Thyroid gland (tissue), 4 donors: Measurements from ENCODE around the gene GP1BA. TPM values are rescaled to one million over a fixed set of nuclear protein-coding genes. Genes with fewer than 3 reads are reported as not detected.
A peak's percentile ranks its signal among the peaks of the same experiment; 100 is the strongest.

Experiments
- DNase-seq, 2 donors: peaks; one replicate each; pipeline ENCODE4 v3.0.0-alpha.2; 2019
- H3K27ac ChIP-seq, 3 donors: fragments of 200-600 bp; sonication (generic); 1 replicate in 2 of 3; 2 replicates in 1 of 3; pipeline ENCODE4 v1.5.1; 2016 to 2019; ENCODE audit warnings: mild to moderate bottlenecking in 1 of 3, moderate library complexity in 1 of 3
- H3K27me3 ChIP-seq: fragments of 200-600 bp; sonication (generic); one replicate; pipeline ENCODE4 v1.5.1; 2019
- H3K36me3 ChIP-seq, 2 donors: fragments of 200-600 bp; sonication (generic); one replicate each; pipeline ENCODE4 v1.5.1; 2016 to 2019
- H3K4me1 ChIP-seq, 2 donors: fragments of 200-600 bp; sonication (generic); one replicate each; pipeline ENCODE4 v1.5.1; 2017 to 2019
- H3K4me3 ChIP-seq, 3 donors: fragments of 200-600 bp; sonication (generic); replicated peaks in 1 of 3; 1 replicate in 2 of 3; 2 replicates in 1 of 3; pipeline ENCODE4 v1.5.1; 2016; ENCODE audit warnings: mild to moderate bottlenecking in 1 of 3
- H3K9me3 ChIP-seq: fragments of 200-600 bp; sonication (generic); one replicate; pipeline ENCODE4 v1.5.1; 2017
- POLR2A ChIP-seq, 2 donors: fragments of 450-650 bp; IDR thresholded peaks; one replicate each; pipeline ENCODE4 v1.6.1; 2017; ENCODE audit warnings: antibody characterized with exemption in 2 of 2, mild to moderate bottlenecking in 2 of 2, moderate library complexity in 1 of 2
- WGBS, 2 donors: methylation state at CpG; one replicate each; pipeline ENCODE4 v1.1.5; 2017; 5-methylcytosine and 5-hydroxymethylcytosine counted together
- intact Hi-C: fragments of 100-400 bp; cut with DNase I; formaldehyde crosslinking; loops from one replicate; pipeline ENCODE4 v1.15.1; 2023
- total RNA-seq, 4 donors: library from RNA; depleted of rRNA; stranded (reverse); fragments of >200 nt; gene quantifications; one replicate each; pipeline ENCODE4 v1.2.3, GENCODE V29; 2016
- TF ChIP-seq, protein P1 (sequence below), 6 experiments: fragments of 200-600 bp in 3 of 6; fragments of 450-650 bp in 3 of 6; sonication (generic) in 3 of 6; IDR thresholded peaks; one replicate each; pipeline ENCODE4 v1.5.1; 2016 to 2019; ENCODE audit warnings: antibody characterized with exemption in 6 of 6, mild to moderate bottlenecking in 2 of 6, inconsistent platforms in 1 of 6, moderate library complexity in 1 of 6

Gene GP1BA
- total RNA-seq, 4 donors from 2014 or later = not detected

- Histone ChIP-seq H3K27ac (peak overlapping the region in 1 of 3 donors; percentile 45), H3K4me1 (peaks cover 14 to 32% of the 10 kb centered on the region in 2 donors), H3K36me3 (peaks cover 7% of the 10 kb centered on the region in 2 donors), H3K9me3 (no peaks in the 10 kb centered on the region), H3K4me3 (no peak overlapping the region), H3K27me3 (no peaks in the 10 kb centered on the region)
- TF ChIP-seq, protein P1, sequence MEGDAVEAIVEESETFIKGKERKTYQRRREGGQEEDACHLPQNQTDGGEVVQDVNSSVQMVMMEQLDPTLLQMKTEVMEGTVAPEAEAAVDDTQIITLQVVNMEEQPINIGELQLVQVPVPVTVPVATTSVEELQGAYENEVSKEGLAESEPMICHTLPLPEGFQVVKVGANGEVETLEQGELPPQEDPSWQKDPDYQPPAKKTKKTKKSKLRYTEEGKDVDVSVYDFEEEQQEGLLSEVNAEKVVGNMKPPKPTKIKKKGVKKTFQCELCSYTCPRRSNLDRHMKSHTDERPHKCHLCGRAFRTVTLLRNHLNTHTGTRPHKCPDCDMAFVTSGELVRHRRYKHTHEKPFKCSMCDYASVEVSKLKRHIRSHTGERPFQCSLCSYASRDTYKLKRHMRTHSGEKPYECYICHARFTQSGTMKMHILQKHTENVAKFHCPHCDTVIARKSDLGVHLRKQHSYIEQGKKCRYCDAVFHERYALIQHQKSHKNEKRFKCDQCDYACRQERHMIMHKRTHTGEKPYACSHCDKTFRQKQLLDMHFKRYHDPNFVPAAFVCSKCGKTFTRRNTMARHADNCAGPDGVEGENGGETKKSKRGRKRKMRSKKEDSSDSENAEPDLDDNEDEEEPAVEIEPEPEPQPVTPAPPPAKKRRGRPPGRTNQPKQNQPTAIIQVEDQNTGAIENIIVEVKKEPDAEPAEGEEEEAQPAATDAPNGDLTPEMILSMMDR (IDR thresholded peaks at IDR 0.05) = no peak
- TF ChIP-seq POLR2A (IDR thresholded peaks at IDR 0.05) = no peak
- intact Hi-C loops = no loop called here
- DNase-seq = no peak
- WGBS, 2 donors = 67 to 69% methylated on average over 6 to 8 of the region's 8 CpGs
Observed at GRCh38 chr17:4944554-4945175, 12.6 kb downstream of the GP1BA start.

DNA sequence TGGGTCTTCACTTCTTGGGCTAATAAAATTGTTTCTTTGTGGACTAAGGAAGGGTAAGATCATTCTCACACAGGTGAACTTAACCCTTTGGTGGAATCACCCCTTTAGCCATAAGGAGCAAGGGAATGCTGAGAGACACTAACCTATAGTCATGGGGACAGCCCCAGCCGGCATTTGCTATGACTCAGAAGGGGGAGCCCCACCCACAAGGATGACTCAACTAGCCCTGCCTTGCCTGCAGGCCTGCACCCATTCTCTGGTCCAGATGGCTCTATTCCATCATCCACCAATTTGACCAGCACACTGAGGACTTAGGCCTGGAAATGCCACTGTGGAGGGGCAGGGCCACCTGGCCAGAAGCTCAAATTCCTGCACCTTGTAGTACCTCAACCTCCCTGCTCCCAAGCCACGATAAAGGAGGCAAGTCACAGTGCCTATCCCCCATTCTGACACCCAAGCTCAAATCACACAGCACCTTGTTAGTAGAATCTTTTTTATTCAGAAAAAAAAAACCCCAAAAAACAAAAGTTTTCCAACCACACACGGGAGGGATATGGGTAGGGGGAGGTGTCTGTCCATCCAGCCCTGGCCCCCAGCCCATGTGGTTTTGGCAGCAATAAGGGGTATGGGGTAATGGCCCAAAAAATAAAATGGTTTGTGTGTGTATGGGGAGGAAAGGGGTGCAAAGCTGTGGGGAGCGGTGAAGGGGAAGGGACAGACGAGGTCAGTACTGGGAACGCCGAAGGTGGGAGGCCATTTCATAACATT, 13.3 kb downstream of the GP1BA start:
- no peaks in the 10 kb centered on the region for H3K27me3 ChIP-seq
- H3K4me3 ChIP-seq = no peak overlapping the region
- intact Hi-C loops = no loop called here
- 62 to 65% methylated on average over 7 of the region's 7 CpGs for WGBS, 2 donors
- H3K9me3 ChIP-seq = no peaks in the 10 kb centered on the region
- peak; percentile 31 to 37 for DNase-seq
- peak overlapping the region in 1 of 3 donors; percentile 45 for H3K27ac ChIP-seq
- TF ChIP-seq POLR2A (IDR thresholded peaks at IDR 0.05) = no peak
- TF ChIP-seq, protein P1 (IDR thresholded peaks at IDR 0.05) = no peak
- peaks cover 7% of the 10 kb centered on the region in 2 donors for H3K36me3 ChIP-seq
- peaks cover 18 to 36% of the 10 kb centered on the region in 2 donors for H3K4me1 ChIP-seq

GRCh38 chr17:4945944-4946280, 13.8 kb downstream of the GP1BA start:
- Histone ChIP-seq H3K9me3 (no peaks in the 10 kb centered on the region), H3K27ac (no peak overlapping the region), H3K4me3 (no peak overlapping the region), H3K4me1 (peaks cover 17 to 40% of the 10 kb centered on the region in 2 donors), H3K36me3 (peaks cover 7% of the 10 kb centered on the region in 2 donors), H3K27me3 (no peaks in the 10 kb centered on the region)
- no peak for TF ChIP-seq POLR2A (IDR thresholded peaks at IDR 0.05)
- TF ChIP-seq, protein P1 (IDR thresholded peaks at IDR 0.05) = no peak
- intact Hi-C loops = no loop called here
- WGBS, 2 donors = 53 to 61% methylated on average over 4 of the region's 4 CpGs
- DNase-seq = no peak

GRCh38 chr17:4946312-4946976, 14.4 kb downstream of the GP1BA start:
- 33 to 47% methylated on average over 11 to 16 of the region's 16 CpGs for WGBS, 2 donors
- DNase-seq = no peak
- intact Hi-C loops = no loop called here

More at GRCh38 chr17:4946312-4946976, 14.4 kb downstream of the GP1BA start:
- TF ChIP-seq, protein P1 (IDR thresholded peaks at IDR 0.05) = no peak
- no peak for TF ChIP-seq POLR2A (IDR thresholded peaks at IDR 0.05)
- H3K36me3 ChIP-seq = peaks cover 7% of the 10 kb centered on the region in 2 donors
- H3K4me3 ChIP-seq = peak overlapping the region in 1 of 3 donors; percentile 98
- H3K27me3 ChIP-seq = no peaks in the 10 kb centered on the region
- H3K4me1 ChIP-seq = peaks cover 12 to 40% of the 10 kb centered on the region in 2 donors
- H3K9me3 ChIP-seq = no peaks in the 10 kb centered on the region
- H3K27ac ChIP-seq = peak overlapping the region in 1 of 3 donors; percentile 94
